ENCODE measurements around the gene PRR11.
"Not testable (repeated sequence)": the region's sequence is repeated elsewhere in the genome, so short reads cannot be mapped to it uniquely, and the experiment has no call there.

Gene PRR11

GRCh38 chr17:59155439-59156177 lies at the start of gene PRR11:
Gene PRR11 (plus strand): TSS chr17:59155746. CDS start chr17:59169753, 14,007 bp downstream.
- DNase-seq: peak; percentile 92

- DNase-seq: peak; percentile 80
Measured at GRCh38 chr17:59105852-59106462, 49.6 kb upstream of the PRR11 start.

- DNase-seq: peak; percentile 98
Measured at GRCh38 chr17:59106463-59107305, 48.9 kb upstream of the PRR11 start, which contains the start of gene TRIM37. Gene TRIM37 (minus strand): TSS chr17:59106880. CDS start chr17:59106461, 419 bp downstream.

- DNase-seq: no peak
Measured at GRCh38 chr17:59107306-59107670, 48.3 kb upstream of the PRR11 start.

- no peak for DNase-seq
Measured at GRCh38 chr17:59108400-59109102, 47.0 kb upstream of the PRR11 start.

- DNase-seq: no peak
Measured at GRCh38 chr17:59110973-59111372, 44.6 kb upstream of the PRR11 start.

GRCh38 chr17:59111539-59111938 lies 44.0 kb upstream of the PRR11 start:
- no peak for DNase-seq

- no peak for DNase-seq
Measured at GRCh38 chr17:59115474-59115873, 40.1 kb upstream of the PRR11 start.

- DNase-seq: no peak
Measured at GRCh38 chr17:59121901-59122480, 33.6 kb upstream of the PRR11 start.

GRCh38 chr17:59124665-59125064 lies 30.9 kb upstream of the PRR11 start:
- DNase-seq: no peak

- DNase-seq: no peak
Measured at GRCh38 chr17:59126809-59127417, 28.6 kb upstream of the PRR11 start.

- DNase-seq: no peak
Measured at GRCh38 chr17:59129814-59130213, 25.7 kb upstream of the PRR11 start.

- DNase-seq: no peak
Measured at GRCh38 chr17:59131131-59131530, 24.4 kb upstream of the PRR11 start.

- DNase-seq: not testable (repeated sequence)
Measured at GRCh38 chr17:59138339-59138738, 17.2 kb upstream of the PRR11 start.

- no peak for DNase-seq
Measured at GRCh38 chr17:59139939-59140338, 15.6 kb upstream of the PRR11 start.

GRCh38 chr17:59141860-59142259 lies 13.7 kb upstream of the PRR11 start:
- DNase-seq: no peak

- DNase-seq: no peak
Measured at GRCh38 chr17:59145571-59146096, 9.9 kb upstream of the PRR11 start.

- DNase-seq: no peak
Measured at GRCh38 chr17:59149051-59149450, 6.5 kb upstream of the PRR11 start.

- DNase-seq: no peak
Measured at GRCh38 chr17:59149841-59150511, 5.6 kb upstream of the PRR11 start.

GRCh38 chr17:59151006-59151405 lies 4.5 kb upstream of the PRR11 start:
- no peak for DNase-seq

- no peak for DNase-seq
Measured at GRCh38 chr17:59151591-59151990, 4.0 kb upstream of the PRR11 start.
